GM19438 (cell line): ENCODE data around the gene PTPRN2.
"Not testable (repeated sequence)": the region's sequence is repeated elsewhere in the genome, so short reads cannot be mapped to it uniquely, and the experiment has no call there.

ENCODE experiments used
- ATAC-seq: cut with Tn5 transposase; IDR thresholded peaks from one replicate; pipeline ENCODE4 v1.9.1; 2021; ENCODE audit warnings: low read depth; ENCODE audit not compliant: unreplicated experiment

Gene PTPRN2

GRCh38 chr7:158318511-158318913 is 269.1 kb downstream of the PTPRN2 start:
- no peak for ATAC-seq

GRCh38 chr7:158317238-158318205 is 270.1 kb downstream of the PTPRN2 start:
- no peak for ATAC-seq

GRCh38 chr7:158316466-158317031 is 271.1 kb downstream of the PTPRN2 start:
- ATAC-seq, result no peak

- no peak for ATAC-seq
Observed at GRCh38 chr7:158315881-158316280, 271.7 kb downstream of the PTPRN2 start.

- ATAC-seq, result no peak
Observed at GRCh38 chr7:158315326-158315725, 272.3 kb downstream of the PTPRN2 start.

GRCh38 chr7:158314394-158314793 is 273.2 kb downstream of the PTPRN2 start:
- ATAC-seq, result no peak

GRCh38 chr7:158313931-158314330 is 273.7 kb downstream of the PTPRN2 start:
- ATAC-seq, result no peak

- no peak for ATAC-seq
Observed at GRCh38 chr7:158312789-158313188, 274.8 kb downstream of the PTPRN2 start.

- ATAC-seq, result no peak
Observed at GRCh38 chr7:158311791-158312190, 275.8 kb downstream of the PTPRN2 start.

GRCh38 chr7:158310924-158311666 is 276.5 kb downstream of the PTPRN2 start:
- ATAC-seq, result no peak

GRCh38 chr7:158309868-158310763 is 277.5 kb downstream of the PTPRN2 start:
- no peak for ATAC-seq

GRCh38 chr7:158308001-158308400 is 279.6 kb downstream of the PTPRN2 start:
- ATAC-seq, result no peak

GRCh38 chr7:158304072-158304471 is 283.6 kb downstream of the PTPRN2 start:
- ATAC-seq, result not testable (repeated sequence)

GRCh38 chr7:158303121-158303520 is 284.5 kb downstream of the PTPRN2 start:
- ATAC-seq, result no peak

GRCh38 chr7:158302274-158303070 is 285.2 kb downstream of the PTPRN2 start:
- no peak for ATAC-seq

GRCh38 chr7:158301207-158301606 is 286.4 kb downstream of the PTPRN2 start:
- no peak for ATAC-seq

- ATAC-seq, result no peak
Observed at GRCh38 chr7:158300427-158300826, 287.2 kb downstream of the PTPRN2 start.

GRCh38 chr7:158299607-158300006 is 288.0 kb downstream of the PTPRN2 start:
- no peak for ATAC-seq

- ATAC-seq, result no peak
Observed at GRCh38 chr7:158296798-158297104, 290.9 kb downstream of the PTPRN2 start.
